Endothelial cell of umbilical vein (primary cell): Measurements from ENCODE around the gene EFTUD2. TPM values are rescaled to one million over a fixed set of nuclear protein-coding genes. Genes with fewer than 3 reads are reported as not detected.

Source experiments
- BruUV-seq: library from RNA; stranded (reverse); fragments of 400-500 nt; replicated peaks from 2 replicates; lab custom pipeline; 2021; lab: Mats Ljungman, UMichigan
- CTCF ChIA-PET: fragments of 300-600, 350-600 bp; sonication (Branson Sonifier 250); formaldehyde crosslinking; loops from one replicate; lab custom pipeline; 2021; ENCODE audit warnings: antibody characterized with exemption, inconsistent platforms; lab: Charles Lee
- POLR2A ChIA-PET: fragments of 300-600, 350-600 bp; sonication (Branson Sonifier 250); formaldehyde crosslinking; loops from one replicate; lab custom pipeline; 2021; ENCODE audit warnings: antibody characterized with exemption, inconsistent platforms; lab: Charles Lee
- DNase-seq: peaks from one replicate; pipeline ENCODE4 v3.0.0-alpha.2; 2011; ENCODE audit warnings: low read depth, low spot score
- FAIRE-seq: peaks from 2 replicates; lab custom pipeline; 2011; peaks lifted over from hg19 to GRCh38; lab: Jason Lieb, UNC
- H2AFZ ChIP-seq: 2 replicates; pipeline ENCODE4 v1.6.0; 2012; ENCODE audit warnings: low read depth, low read length, control low read depth, inconsistent platforms
- H3K27ac ChIP-seq: 2 replicates; pipeline ENCODE4 v1.5.1; 2011; ENCODE audit warnings: low read depth, mild to moderate bottlenecking, control low read depth, low read length, moderate library complexity; ENCODE audit not compliant: insufficient read depth
- H3K27me3 ChIP-seq, 2 experiments: 2 replicates each; pipeline versions ENCODE4 v1.6.0 to v1.6.1; 2011; ENCODE audit warnings: low read length in 2 of 2, mixed read lengths in 1 of 2; ENCODE audit not compliant: control insufficient read depth in 2 of 2, insufficient read depth in 2 of 2
- H3K36me3 ChIP-seq, 2 experiments: 2 replicates in 1 of 2; 3 replicates in 1 of 2; pipeline ENCODE4 v1.5.1; 2011; ENCODE audit warnings: low read length in 2 of 2, mild to moderate bottlenecking in 1 of 2, moderate library complexity in 1 of 2; ENCODE audit not compliant: control insufficient read depth in 2 of 2, insufficient read depth in 2 of 2; ENCODE audit errors: extremely low read depth in 1 of 2
- H3K4me1 ChIP-seq: 3 replicates; pipeline ENCODE4 v1.5.1; 2011; ENCODE audit warnings: mild to moderate bottlenecking, low read length; ENCODE audit not compliant: control insufficient read depth, insufficient read depth; ENCODE audit errors: extremely low read depth
- H3K4me2 ChIP-seq: 2 replicates; pipeline ENCODE4 v1.6.1; 2011; ENCODE audit warnings: low read length, control low read depth, mixed read lengths; ENCODE audit not compliant: insufficient read depth
- H3K4me3 ChIP-seq, 3 experiments: fragments of 200-600 bp in 1 of 3; sonication (generic), shearing (Covaris generic) in 1 of 3; replicated peaks in 1 of 3; 2 replicates each; pipeline ENCODE4 v1.5.1; 2011 to 2016; ENCODE audit warnings: control low read depth in 3 of 3, low read length in 3 of 3, mild to moderate bottlenecking in 2 of 3, inconsistent platforms in 1 of 3, low read depth in 1 of 3, moderate library complexity in 1 of 3; ENCODE audit not compliant: insufficient read depth in 1 of 3
- H3K79me2 ChIP-seq: 2 replicates; pipeline ENCODE4 v1.6.0; 2012; ENCODE audit warnings: low read length, inconsistent platforms; ENCODE audit not compliant: control insufficient read depth, insufficient read depth
- H3K9ac ChIP-seq: replicated peaks from 2 replicates; pipeline ENCODE3; 2011; ENCODE audit warnings: low read length, control low read depth; ENCODE audit not compliant: insufficient read depth; ENCODE audit errors: extremely low read depth
- H3K9me1 ChIP-seq: replicated peaks from 3 replicates; pipeline ENCODE4 v1.6.0; 2011; ENCODE audit warnings: mild to moderate bottlenecking, low read length; ENCODE audit not compliant: control insufficient read depth, insufficient read depth; ENCODE audit errors: extremely low read depth
- H3K9me3 ChIP-seq: replicated peaks from 2 replicates; pipeline ENCODE4 v1.5.1; 2012; ENCODE audit warnings: low read length, inconsistent platforms; ENCODE audit not compliant: control insufficient read depth, insufficient read depth
- H4K20me1 ChIP-seq: replicated peaks from 2 replicates; pipeline ENCODE3; 2011; ENCODE audit warnings: mild to moderate bottlenecking, low read length; ENCODE audit not compliant: control insufficient read depth, insufficient read depth; ENCODE audit errors: extremely low read depth
- EZH2 ChIP-seq: IDR thresholded peaks from 2 replicates; pipeline ENCODE4 v1.6.1; 2012; ENCODE audit warnings: borderline replicate concordance, low read depth, mild to moderate bottlenecking, moderate library complexity, low read length, inconsistent platforms; ENCODE audit not compliant: severe bottlenecking
- FOS ChIP-seq: IDR thresholded peaks from 2 replicates; pipeline ENCODE4 v1.6.1; 2011; ENCODE audit warnings: mild to moderate bottlenecking, low read length, moderate library complexity, borderline replicate concordance; ENCODE audit not compliant: insufficient read depth
- GATA2 ChIP-seq: IDR thresholded peaks from 2 replicates; pipeline ENCODE4 v1.7.0; 2011; ENCODE audit warnings: low read depth, mild to moderate bottlenecking, moderate library complexity, mixed read lengths, low read length; ENCODE audit not compliant: insufficient read length, insufficient read depth
- JUN ChIP-seq: IDR thresholded peaks from 2 replicates; pipeline ENCODE4 v1.6.1; 2011; ENCODE audit warnings: borderline replicate concordance, low read depth; ENCODE audit not compliant: insufficient read length, insufficient read depth
- MAX ChIP-seq: IDR thresholded peaks from 2 replicates; pipeline ENCODE4 v1.6.1; 2011; ENCODE audit not compliant: insufficient read depth, insufficient read length
- POLR2A ChIP-seq: IDR thresholded peaks from 2 replicates; pipeline ENCODE4 v1.6.1; 2012; ENCODE audit warnings: low read depth, mild to moderate bottlenecking, control low read depth, low read length
- POLR2AphosphoS5 ChIP-seq: IDR thresholded peaks from 2 replicates; pipeline ENCODE4 v1.6.1; 2012; ENCODE audit warnings: low read depth, mild to moderate bottlenecking, control low read depth, low read length, moderate library complexity; ENCODE audit not compliant: insufficient read depth
- dilution Hi-C: fragments of 300-500 bp; cut with MboI; formaldehyde crosslinking; loops from one replicate; pipeline ENCODE4 v1.15.0; 2019; ENCODE audit warnings: low sequenced_read_pairs; ENCODE audit not compliant: extremely low pct_ligation_motif_present
- intact Hi-C: fragments of 100-400 bp; cut with micrococcal nuclease; formaldehyde crosslinking; loops from one replicate; pipeline ENCODE4 v1.10.0; 2022
- polyA plus RNA-seq, 4 experiments: library from polyadenylated mRNA; depleted of rRNA in 3 of 4; stranded (reverse) in 3 of 4; unstranded in 1 of 4; fragments of >200 nt; gene quantifications; 2 replicates each; pipeline versions ENCODE4 v1.2.1 to v1.2.3, GENCODE V29; 2011 to 2012; ENCODE audit warnings: missing spikeins in 1 of 4
- total RNA-seq: library from RNA; stranded (reverse); gene quantifications from 2 replicates; pipeline ENCODE4 v1.2.3, GENCODE V29; 2021

Gene EFTUD2
- total and polyA plus RNA-seq, 2 donors (not counting 3 experiments of a cell fraction or from before 2014, with no cell fraction given) = 125 to 170 TPM

- dilution Hi-C loops (no loop called here), intact Hi-C loops (no loop called here)
- Histone ChIP-seq H3K27me3 (no peaks in the 10 kb centered on the region), H3K4me2 (no peak overlapping the region), H3K4me1 (no peaks in the 10 kb centered on the region), H3K79me2 (no peaks in the 10 kb centered on the region), H2AFZ (no peak overlapping the region), H3K27ac (no peak overlapping the region), H3K4me3 (no peak overlapping the region), H3K36me3 (no peaks in the 10 kb centered on the region), H3K9me3 (no peaks in the 10 kb centered on the region), H3K9me1 (no peaks in the 10 kb centered on the region), H3K9ac (no peak overlapping the region), H4K20me1 (no peaks in the 10 kb centered on the region)
- DNase-seq = no peak
- no peak for FAIRE-seq
- CTCF ChIA-PET = interaction anchor here (1.0 to 2.5 kb wide), 4 partner anchors 10 to 59 kb away, joined by 3 to 7 read pairs (median 4); partner anchors contain the start of gene HIGD1B
- TF ChIP-seq POLR2A = no peak
- TF ChIP-seq POLR2AphosphoS5 = no peak
- no peak for TF ChIP-seq MAX
- TF ChIP-seq GATA2 = no peak
- TF ChIP-seq FOS = no peak
- TF ChIP-seq JUN = no peak
- TF ChIP-seq EZH2 = no peak
- no TSS peak for BruUV-seq
- POLR2A ChIA-PET = interaction anchor here (0.7 kb wide), 1 partner anchor 83 kb away, joined by 3 read pairs; no protein-coding TSS in a partner anchor
These were observed 62.0 kb downstream of the EFTUD2 start for GRCh38 chr17:44837196-44837595.

DNA sequence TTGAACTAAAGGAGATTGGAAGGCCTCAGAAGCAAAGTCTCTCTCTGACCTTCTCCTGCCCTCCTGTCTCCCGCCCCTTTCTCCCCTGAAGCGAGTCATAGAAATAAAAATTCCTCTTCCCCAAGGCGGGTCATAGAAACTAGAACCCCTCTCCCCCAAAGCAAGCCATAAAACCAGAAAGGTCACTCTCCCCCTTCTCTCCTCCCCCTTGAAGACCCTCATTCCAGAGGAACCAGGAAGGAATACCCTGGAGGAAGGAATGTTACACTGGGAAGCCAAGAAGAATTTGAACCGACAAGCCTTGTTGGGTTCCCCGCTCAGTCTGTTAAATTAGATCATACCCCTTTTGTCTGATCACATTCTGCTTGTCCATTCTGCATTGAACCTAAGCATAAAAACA is 66.4 kb downstream of the EFTUD2 start:
- no peak overlapping the region for H2AFZ ChIP-seq
- no peaks in the 10 kb centered on the region for H3K9me1 ChIP-seq
- TF ChIP-seq EZH2 = no peak
- no peaks in the 10 kb centered on the region for H4K20me1 ChIP-seq
- intact Hi-C loops = no loop called here
- peaks cover 17% of the 10 kb centered on the region for H3K79me2 ChIP-seq
- DNase-seq (no peak), FAIRE-seq (no peak)
- ChIA-PET POLR2A (no interaction called here), CTCF (interaction anchor here (1.0 to 6.8 kb wide), 10 partner anchors 10 to 60 kb away, joined by 3 to 78 read pairs (median 4); no protein-coding TSS in a partner anchor)
- H3K4me3 ChIP-seq = no peak overlapping the region
- BruUV-seq = no TSS peak
- H3K4me1 ChIP-seq = peaks cover 7% of the 10 kb centered on the region
- no peaks in the 10 kb centered on the region for H3K36me3 ChIP-seq
- no peak overlapping the region for H3K4me2 ChIP-seq
- no peaks in the 10 kb centered on the region for H3K27me3 ChIP-seq
- dilution Hi-C loops = no loop called here
- H3K9me3 ChIP-seq = no peaks in the 10 kb centered on the region
- no peak overlapping the region for H3K27ac ChIP-seq
- H3K9ac ChIP-seq = no peak overlapping the region
